Measurements from ENCODE around the gene NAALADL2. TPM values are rescaled to one million over a fixed set of nuclear protein-coding genes. Genes with fewer than 3 reads are reported as not detected.

NAALADL2 gene
- total RNA-seq, 1 experiment from 2014 or later, result 3.1 TPM

DNA sequence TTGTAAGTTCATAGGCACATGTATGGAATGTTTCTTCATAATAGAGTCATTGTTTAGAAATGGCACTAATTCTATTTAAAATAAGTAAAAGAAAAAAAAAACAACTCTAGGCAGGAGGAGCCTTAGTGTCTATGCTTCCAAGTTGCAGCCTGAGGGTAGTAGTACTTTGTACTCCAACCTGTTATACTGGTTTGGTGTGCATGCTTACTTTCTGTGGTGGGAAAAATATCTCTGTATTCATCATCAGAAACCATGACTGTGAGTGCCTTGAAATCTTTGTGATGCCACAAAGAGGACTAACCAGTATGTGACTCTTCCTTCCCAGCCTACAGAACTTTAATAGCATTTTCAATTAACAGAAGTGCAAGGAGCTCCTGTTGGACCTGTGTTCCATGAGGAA is 4.4 kb downstream of the NAALADL2 start:
- DNase-seq, result no peak
- H3K27me3 ChIP-seq, result no peaks in the 10 kb centered on the region
- no peak overlapping the region for H3K27ac ChIP-seq
- no peaks in the 10 kb centered on the region for H3K9me3 ChIP-seq (replicated peaks)
- H3K4me1 ChIP-seq, result no peaks in the 10 kb centered on the region
- H3K36me3 ChIP-seq, result no peaks in the 10 kb centered on the region
- no peak overlapping the region for H3K4me3 ChIP-seq

DNA sequence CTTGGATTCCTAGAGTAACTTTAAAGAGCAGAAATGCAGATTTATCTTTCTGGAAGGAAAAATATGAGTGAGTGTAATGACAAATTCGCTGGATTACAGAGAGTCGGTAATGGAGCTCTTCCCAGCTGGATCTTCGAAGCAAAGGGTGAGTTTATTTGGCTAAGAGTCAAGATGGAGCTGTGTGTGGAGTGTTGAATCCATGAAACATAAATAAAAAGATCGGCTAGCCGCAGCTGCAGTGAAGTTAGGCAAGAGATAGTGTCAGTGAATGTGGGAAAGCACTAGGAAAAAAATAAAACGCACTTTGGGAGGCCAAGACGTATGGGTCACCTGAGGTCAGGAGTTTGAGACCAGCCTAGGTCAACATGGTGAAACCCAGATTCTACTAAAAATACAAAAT is 10.3 kb downstream of the NAALADL2 start:
- Histone ChIP-seq H3K9me3 (replicated peaks) (no peaks in the 10 kb centered on the region), H3K4me3 (no peak overlapping the region), H3K27me3 (no peaks in the 10 kb centered on the region), H3K4me1 (no peaks in the 10 kb centered on the region), H3K27ac (no peak overlapping the region), H3K36me3 (no peaks in the 10 kb centered on the region)
- no peak for DNase-seq

DNA sequence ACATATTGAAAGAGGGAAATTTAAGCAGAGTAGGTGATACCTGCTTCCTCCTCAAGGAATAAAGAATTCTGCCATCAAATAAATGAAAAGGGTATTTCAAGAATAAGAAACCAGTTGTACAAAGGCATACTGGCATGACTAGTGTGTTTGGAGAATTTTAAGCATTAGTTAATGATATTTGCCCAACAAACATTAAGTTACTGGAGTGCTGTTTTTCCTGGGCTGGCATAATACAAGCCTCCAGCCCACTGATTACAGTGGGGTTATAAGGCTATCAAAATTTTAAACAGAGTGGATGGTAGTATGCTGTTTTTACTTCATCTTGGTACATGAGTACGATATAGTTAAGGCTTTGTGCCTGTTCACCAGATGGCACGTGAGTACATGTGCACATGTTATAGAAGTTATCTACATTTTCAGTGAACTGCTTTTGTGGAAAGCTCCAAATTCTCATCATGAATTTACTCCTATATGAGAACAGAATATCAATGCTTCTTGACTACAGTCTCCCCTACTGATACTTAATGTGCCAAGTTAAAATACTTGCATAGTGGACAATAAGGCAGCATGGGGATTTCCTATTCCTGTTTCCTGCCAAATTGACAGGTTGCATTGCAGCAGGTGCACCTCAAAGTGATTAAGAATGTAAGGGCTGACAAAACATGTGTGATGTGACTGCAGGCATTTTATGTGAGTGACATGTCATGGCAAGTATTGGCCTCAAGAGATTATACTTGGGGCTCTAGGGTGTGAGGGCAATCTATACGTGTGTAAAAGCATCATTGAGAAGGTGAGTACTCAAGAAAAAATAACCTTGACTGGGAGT is 14.9 kb downstream of the NAALADL2 start:
- Histone ChIP-seq H3K4me1 (no peaks in the 10 kb centered on the region), H3K36me3 (no peaks in the 10 kb centered on the region), H3K27ac (no peak overlapping the region), H3K27me3 (no peaks in the 10 kb centered on the region), H3K4me3 (no peak overlapping the region), H3K9me3 (replicated peaks) (no peaks in the 10 kb centered on the region)
- DNase-seq, result no peak

DNA sequence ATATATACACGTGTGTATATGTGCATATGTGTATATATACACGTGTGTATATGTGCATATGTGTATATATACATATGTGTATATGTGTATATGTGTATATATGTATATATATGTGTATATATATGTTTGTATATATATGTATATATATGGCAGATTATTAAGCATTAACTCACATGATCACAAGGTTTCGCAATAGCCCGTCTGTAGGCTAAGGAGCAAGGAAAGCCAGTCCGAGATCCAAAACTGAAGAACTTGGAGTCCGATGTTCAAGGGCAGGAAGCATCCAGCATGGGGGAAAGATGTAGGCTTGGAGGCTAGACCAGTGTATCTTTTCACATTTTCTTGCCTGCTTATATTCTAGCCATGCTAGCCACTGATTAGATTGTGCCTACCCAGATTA is 23.7 kb downstream of the NAALADL2 start:
- H3K4me1 ChIP-seq, result no peaks in the 10 kb centered on the region
- no peaks in the 10 kb centered on the region for H3K36me3 ChIP-seq
- no peaks in the 10 kb centered on the region for H3K27me3 ChIP-seq
- H3K27ac ChIP-seq, result no peak overlapping the region
- no peak for DNase-seq
- no peaks in the 10 kb centered on the region for H3K9me3 ChIP-seq (replicated peaks)
- no peak overlapping the region for H3K4me3 ChIP-seq

DNA sequence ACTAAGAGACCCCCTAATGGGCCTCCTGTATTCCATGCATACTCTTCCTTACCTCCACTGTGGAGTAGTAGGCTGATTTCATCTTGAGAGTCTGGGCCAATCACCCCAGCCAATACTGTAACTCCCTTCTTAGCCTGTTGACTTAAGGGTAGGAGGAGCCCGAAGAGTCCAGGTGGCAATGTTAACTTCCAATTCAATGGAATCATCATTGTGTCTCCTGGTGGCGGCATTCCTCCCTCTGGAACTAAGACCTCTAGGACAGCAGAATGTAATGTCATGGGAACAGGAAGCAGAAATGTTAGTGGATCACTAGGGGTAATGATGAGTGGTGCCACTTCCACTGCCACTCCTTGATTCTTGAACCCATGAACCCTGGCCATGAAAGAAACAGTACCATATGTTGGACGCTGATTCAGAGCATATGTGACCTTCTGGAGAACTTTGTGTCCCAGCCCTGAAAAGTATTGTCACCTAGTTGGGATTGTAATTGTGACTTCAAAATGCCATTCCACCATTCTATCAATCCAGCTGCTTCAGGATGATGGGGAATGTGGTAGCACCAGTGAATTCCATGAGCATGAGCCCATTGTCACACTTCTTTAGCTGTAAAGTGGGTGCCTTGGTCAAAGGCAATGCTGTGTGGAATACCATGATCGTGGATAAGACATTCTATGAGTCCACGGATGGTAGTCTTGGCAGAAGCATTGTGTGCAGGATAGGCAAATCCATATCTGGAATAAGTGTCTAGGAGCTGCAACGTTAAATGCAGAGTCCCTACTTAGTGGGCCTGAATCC is 24.9 kb downstream of the NAALADL2 start:
- Histone ChIP-seq H3K9me3 (replicated peaks) (no peaks in the 10 kb centered on the region), H3K27ac (no peak overlapping the region), H3K4me1 (no peaks in the 10 kb centered on the region), H3K36me3 (no peaks in the 10 kb centered on the region), H3K27me3 (no peaks in the 10 kb centered on the region), H3K4me3 (no peak overlapping the region)
- no peak for DNase-seq

DNA sequence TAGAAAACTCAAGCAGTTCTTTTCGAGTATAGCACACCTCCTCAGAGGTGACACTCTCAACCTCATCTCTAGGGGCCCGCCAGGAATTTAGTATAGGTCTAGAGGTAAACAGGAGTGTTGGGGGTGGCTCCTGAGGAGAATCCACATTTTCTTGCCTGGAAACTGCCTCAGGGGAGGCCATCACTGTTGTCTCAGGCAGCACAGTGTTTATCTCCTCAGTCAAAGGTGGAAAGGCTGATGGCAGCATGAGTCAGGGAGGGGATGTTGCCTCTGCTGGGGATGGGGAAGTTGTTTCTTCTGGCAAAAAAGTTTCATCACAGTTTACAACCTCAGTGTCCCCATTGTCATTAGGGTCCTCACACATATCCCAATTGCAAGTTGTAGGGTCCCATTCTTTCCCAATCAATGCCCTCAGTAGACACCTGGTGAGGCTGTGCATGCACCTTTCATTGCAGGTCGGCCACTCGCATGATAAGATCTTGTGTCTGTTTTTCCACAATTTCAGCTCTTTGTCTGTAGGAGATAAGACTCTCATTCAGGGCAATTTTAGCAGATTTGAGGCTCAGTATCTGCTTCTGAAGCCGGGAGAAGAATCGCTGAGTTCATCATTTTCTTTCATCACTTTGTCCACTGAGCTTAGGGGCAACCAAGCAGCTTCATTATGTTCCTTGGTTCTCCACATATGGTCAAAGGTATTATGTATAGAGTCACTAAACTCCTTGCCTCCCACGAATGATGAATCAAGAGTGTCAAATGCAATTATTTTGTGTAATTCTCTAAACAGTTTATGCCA is 25.8 kb downstream of the NAALADL2 start:
- no peak overlapping the region for H3K27ac ChIP-seq
- H3K27me3 ChIP-seq, result no peaks in the 10 kb centered on the region
- no peak for DNase-seq
- H3K36me3 ChIP-seq, result no peaks in the 10 kb centered on the region
- no peaks in the 10 kb centered on the region for H3K9me3 ChIP-seq (replicated peaks)
- no peak overlapping the region for H3K4me3 ChIP-seq
- no peaks in the 10 kb centered on the region for H3K4me1 ChIP-seq

DNA sequence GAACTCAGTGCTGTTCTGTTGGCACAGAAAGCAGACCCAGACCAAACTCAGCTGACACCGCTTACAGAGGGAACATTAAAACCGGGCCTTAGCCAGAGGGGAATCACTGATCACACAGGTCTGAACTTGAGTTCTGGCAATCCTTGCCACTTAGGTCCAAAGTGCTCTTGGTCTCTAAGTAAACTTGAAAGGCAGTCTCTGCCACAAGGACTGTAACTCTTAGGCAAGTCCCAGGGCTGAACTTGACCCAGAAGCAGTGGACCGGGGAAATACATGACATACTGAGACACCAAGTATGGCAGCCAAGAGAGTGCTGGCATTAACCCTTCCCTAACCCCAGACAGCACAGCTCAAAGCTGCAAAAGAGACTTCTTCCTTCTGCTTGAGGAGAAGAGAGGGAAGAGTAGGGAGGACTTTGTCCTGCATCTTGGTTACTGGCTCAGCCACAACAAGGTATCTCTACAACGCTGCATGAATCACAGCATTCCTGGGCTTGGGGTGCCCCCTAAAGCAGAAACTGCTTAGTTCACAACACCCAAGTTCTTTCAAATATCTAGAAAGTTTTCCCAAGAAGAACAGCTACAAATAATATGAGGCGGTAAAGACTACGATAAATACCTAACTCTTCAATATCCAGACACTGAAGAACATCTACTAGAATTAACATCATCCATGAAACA is 32.5 kb downstream of the NAALADL2 start:
- Histone ChIP-seq H3K4me3 (no peak overlapping the region), H3K27me3 (no peaks in the 10 kb centered on the region), H3K9me3 (replicated peaks) (no peaks in the 10 kb centered on the region; the same call in 1 of the 2 replicates), H3K27ac (no peak overlapping the region), H3K4me1 (no peaks in the 10 kb centered on the region), H3K36me3 (no peaks in the 10 kb centered on the region)
- DNase-seq, result peak; percentile 5 to 6

DNA sequence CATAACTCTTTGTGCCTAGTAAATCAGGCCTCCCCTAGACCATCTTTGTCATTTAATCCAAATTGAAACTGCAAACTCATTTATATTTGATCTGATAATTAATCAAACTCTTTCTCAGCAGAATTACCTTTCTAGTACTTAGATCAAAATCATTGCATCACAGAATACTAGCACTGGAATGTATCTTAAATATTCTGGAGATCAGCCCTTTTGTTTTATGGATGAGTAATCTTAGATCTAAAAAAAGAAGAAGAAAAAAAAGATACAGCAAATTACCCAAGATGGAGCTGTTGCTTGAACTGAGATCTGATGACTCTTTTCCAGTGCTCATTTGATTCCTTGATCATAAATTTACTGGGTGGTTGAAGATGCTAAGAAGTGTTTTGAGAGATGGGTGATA is 47.9 kb downstream of the NAALADL2 start:
- no peaks in the 10 kb centered on the region for H3K36me3 ChIP-seq
- no peaks in the 10 kb centered on the region for H3K27me3 ChIP-seq
- H3K27ac ChIP-seq, result no peak overlapping the region
- no peak overlapping the region for H3K4me3 ChIP-seq
- no peak for DNase-seq
- no peaks in the 10 kb centered on the region for H3K9me3 ChIP-seq (replicated peaks)
- H3K4me1 ChIP-seq, result no peaks in the 10 kb centered on the region

DNA sequence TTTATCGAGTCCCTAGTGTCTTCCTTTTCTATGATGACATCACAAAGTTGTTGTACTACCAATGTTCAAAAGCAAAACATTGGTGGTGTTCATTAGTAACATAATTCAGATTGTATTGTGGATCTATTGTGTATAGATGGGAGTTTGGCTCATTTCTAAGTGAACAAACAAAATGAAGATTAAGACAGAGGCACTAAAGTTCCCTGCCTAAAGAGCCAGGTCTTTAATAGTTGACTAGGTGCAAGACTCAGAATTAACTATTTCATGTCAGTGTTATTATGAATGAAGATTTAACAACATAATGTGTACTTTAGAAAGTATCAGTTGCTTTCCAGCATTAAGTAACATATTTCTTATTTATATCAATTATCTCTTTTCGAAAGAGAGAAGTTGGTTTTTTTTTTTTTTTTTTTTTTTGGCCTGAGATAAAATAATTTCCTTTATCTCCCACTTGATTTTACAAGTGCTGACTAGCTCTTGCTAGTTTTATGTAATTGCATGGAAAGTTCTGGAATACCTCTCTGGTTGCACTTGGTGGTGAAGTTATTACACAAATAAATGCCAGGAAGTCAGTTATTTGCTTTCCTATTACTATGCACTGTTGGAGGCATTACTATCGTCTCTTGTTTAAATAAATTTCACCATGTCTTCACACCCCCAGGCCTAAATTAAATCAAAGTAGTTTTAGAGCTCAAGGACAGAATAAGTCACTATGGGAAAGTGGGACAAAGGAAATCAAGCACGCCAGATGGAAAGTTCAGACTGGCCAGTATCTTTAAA is 48.7 kb downstream of the NAALADL2 start:
- no peaks in the 10 kb centered on the region for H3K27me3 ChIP-seq
- no peak for DNase-seq
- H3K4me3 ChIP-seq, result no peak overlapping the region

DNA sequence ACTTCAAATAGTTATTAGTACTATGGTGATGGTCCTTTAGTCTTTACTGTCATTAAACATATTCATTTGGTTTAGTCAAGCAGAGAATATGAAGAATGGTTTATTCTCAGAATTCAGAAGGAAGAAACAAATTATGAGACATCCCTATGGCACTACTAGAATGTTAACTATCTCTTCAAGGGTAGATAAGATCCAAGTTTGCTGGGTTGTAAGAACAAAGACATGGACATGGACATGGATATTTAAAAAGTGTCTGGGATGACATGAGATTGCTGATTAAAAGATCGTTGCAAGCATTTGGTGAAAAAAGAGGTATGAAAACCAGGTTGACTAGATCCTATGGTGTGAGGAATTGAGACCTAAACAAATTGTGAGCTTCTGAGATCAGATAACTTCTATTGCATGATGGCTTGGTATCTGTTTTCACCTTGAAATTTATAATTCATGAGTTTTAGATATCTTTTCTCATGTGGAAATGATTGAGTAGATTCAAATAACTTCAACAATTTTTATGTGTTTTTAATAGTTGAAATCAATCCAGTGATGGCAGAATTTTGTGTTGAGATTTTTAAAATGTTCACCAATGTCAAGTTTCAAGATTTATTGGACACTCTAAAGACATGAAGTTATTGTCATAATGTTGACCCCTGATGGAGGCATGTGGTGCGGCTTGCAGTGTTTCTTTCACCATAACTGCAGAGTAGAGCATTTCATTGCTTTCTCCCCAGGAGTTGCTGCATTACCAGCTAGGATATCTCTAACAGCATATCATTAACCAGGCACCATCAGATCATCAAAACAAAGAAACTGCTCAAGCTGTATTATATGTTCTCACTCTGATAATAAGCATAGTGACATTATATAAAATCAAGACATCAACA is 72.6 kb downstream of the NAALADL2 start:
- no peaks in the 10 kb centered on the region for H3K9me3 ChIP-seq (replicated peaks)
- H3K36me3 ChIP-seq, result no peaks in the 10 kb centered on the region
- no peak overlapping the region for H3K4me3 ChIP-seq
- no peaks in the 10 kb centered on the region for H3K27me3 ChIP-seq
- H3K4me1 ChIP-seq, result no peaks in the 10 kb centered on the region
- DNase-seq, result no peak
- H3K27ac ChIP-seq, result no peak overlapping the region

More for the DNA sequence above, 48.7 kb downstream of the NAALADL2 start:
- H3K27ac ChIP-seq, result no peak overlapping the region
- no peaks in the 10 kb centered on the region for H3K9me3 ChIP-seq (replicated peaks)
- no peaks in the 10 kb centered on the region for H3K4me1 ChIP-seq
- H3K36me3 ChIP-seq, result no peaks in the 10 kb centered on the region

DNA sequence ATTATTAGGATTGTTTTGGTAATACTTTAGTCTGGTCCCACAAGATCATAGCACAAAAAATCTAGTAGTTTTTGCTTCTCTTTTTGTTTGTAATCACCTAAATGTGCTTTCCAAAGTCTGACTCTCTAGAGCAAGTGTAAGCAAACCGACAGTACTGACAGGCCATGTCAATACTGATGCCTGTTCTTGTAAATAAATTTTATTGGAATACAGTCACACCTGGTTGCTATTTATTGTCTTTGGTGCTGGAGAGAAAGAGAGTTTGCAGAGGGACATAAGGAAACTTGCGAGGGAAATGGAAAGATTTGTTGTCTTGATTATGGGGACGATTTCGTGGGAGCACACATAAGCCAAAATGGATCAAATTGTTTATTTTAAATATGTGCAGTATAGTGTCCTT is 77.5 kb downstream of the NAALADL2 start:
- Histone ChIP-seq H3K4me1 (no peaks in the 10 kb centered on the region), H3K9me3 (replicated peaks) (no peaks in the 10 kb centered on the region)

DNA sequence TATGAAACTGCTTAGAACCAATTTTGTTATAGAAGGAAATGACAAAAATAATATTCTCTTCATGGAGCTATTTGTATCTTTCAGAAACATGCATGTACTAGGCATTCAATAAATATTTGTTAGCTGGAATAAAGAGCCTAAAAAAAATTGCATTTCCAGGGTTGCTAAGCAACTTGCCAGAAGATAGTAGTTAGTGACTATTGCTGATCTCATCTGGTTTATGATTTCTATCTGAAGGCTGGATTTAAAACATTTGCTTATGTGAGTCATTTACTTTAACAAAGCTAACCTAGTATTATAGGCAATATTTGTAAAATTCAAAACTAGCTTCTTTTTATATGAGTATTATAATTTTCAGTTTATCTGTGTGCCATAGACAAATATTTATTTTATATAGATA is 78.3 kb downstream of the NAALADL2 start:
- Histone ChIP-seq H3K27me3 (no peaks in the 10 kb centered on the region), H3K27ac (no peak overlapping the region), H3K36me3 (no peaks in the 10 kb centered on the region), H3K4me3 (no peak overlapping the region), H3K4me1 (no peaks in the 10 kb centered on the region), H3K9me3 (replicated peaks) (no peaks in the 10 kb centered on the region)
- no peak for DNase-seq

More for the DNA sequence above, 77.5 kb downstream of the NAALADL2 start:
- no peak for DNase-seq
- Histone ChIP-seq H3K4me3 (no peak overlapping the region), H3K27me3 (no peaks in the 10 kb centered on the region), H3K36me3 (no peaks in the 10 kb centered on the region), H3K27ac (no peak overlapping the region)

DNA sequence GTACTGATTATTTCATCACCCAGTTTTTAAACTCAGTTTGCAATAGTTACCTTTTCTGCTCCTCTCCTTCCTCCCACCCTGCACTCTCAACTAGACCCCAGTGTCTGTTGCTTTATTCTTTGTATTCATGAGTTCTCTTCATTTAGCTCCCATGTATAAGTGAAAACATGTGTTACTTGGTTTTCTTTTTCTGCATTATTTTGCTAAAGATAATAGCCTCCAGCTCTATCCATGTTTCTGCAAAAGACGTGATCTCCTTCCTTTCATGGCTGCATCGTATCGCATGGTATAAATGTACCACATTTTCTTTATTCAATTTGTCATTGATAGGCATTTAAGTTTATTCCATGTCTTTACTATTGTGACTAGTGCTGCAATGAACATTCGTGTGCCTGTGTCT is 79.0 kb downstream of the NAALADL2 start:
- Histone ChIP-seq H3K4me3 (no peak overlapping the region), H3K9me3 (replicated peaks) (no peaks in the 10 kb centered on the region), H3K27ac (no peak overlapping the region), H3K36me3 (no peaks in the 10 kb centered on the region), H3K4me1 (no peaks in the 10 kb centered on the region), H3K27me3 (no peaks in the 10 kb centered on the region)
- DNase-seq, result no peak
